Mesenchymal stem cell (in vitro differentiated cells and primary cell): ENCODE data around the gene FCHO1.

Experiments used
- DNase-seq: peaks from one replicate; pipeline ENCODE4 v3.0.0-alpha.2; 2013
- H2AFZ ChIP-seq: one replicate; pipeline ENCODE4 v1.6.1; 2013; ENCODE audit warnings: low read depth, mild to moderate bottlenecking, control low read depth, inconsistent platforms, low read length, moderate library complexity
- H2AK5ac ChIP-seq: 2 replicates; pipeline ENCODE4 v1.6.1; 2013; ENCODE audit warnings: low read length, moderate library complexity, mild to moderate bottlenecking, inconsistent platforms; ENCODE audit not compliant: severe bottlenecking
- H2BK120ac ChIP-seq: one replicate; pipeline ENCODE4 v1.6.1; 2013; ENCODE audit warnings: low read depth, mild to moderate bottlenecking, inconsistent platforms, low read length, moderate library complexity
- H2BK12ac ChIP-seq, 2 experiments: one replicate each; pipeline ENCODE4 v1.6.1; 2013; ENCODE audit warnings: inconsistent platforms in 2 of 2, low read length in 2 of 2, mild to moderate bottlenecking in 2 of 2, moderate library complexity in 2 of 2, control low read depth in 1 of 2
- H2BK15ac ChIP-seq: one replicate; pipeline ENCODE4 v1.6.1; 2013; ENCODE audit warnings: mild to moderate bottlenecking, low read depth, inconsistent platforms; ENCODE audit not compliant: poor library complexity, severe bottlenecking
- H2BK5ac ChIP-seq: 2 replicates; pipeline ENCODE4 v1.6.1; 2013; ENCODE audit warnings: low read depth, mild to moderate bottlenecking, low read length, control low read depth, inconsistent platforms; ENCODE audit not compliant: poor library complexity, severe bottlenecking
- H3K14ac ChIP-seq, 2 experiments: one replicate each; pipeline ENCODE4 v1.6.1; 2013; ENCODE audit warnings: inconsistent platforms in 2 of 2, low read length in 2 of 2, control low read depth in 1 of 2, mild to moderate bottlenecking in 1 of 2, moderate library complexity in 1 of 2
- H3K18ac ChIP-seq, 2 experiments: one replicate each; pipeline ENCODE4 v1.6.1; 2013; ENCODE audit warnings: inconsistent platforms in 2 of 2, low read length in 2 of 2, control low read depth in 1 of 2, low read depth in 1 of 2, mild to moderate bottlenecking in 1 of 2
- H3K23ac ChIP-seq, 2 experiments: one replicate each; pipeline ENCODE4 v1.6.1; 2013; ENCODE audit warnings: inconsistent platforms in 2 of 2, low read length in 2 of 2, mild to moderate bottlenecking in 2 of 2, moderate library complexity in 2 of 2, control low read depth in 1 of 2
- H3K27ac ChIP-seq: 2 replicates; pipeline ENCODE4 v1.5.1; 2013; ENCODE audit warnings: mild to moderate bottlenecking, moderate library complexity, low read length, control low read depth, inconsistent platforms; ENCODE audit not compliant: poor library complexity, severe bottlenecking
- H3K27me3 ChIP-seq, 2 experiments: 2 replicates each; pipeline versions ENCODE4 v1.6.1 to v1.7.0; 2013; ENCODE audit warnings: low read length in 2 of 2, mild to moderate bottlenecking in 2 of 2, moderate library complexity in 2 of 2, control low read depth in 1 of 2, inconsistent platforms in 1 of 2; ENCODE audit not compliant: control insufficient read depth in 1 of 2, insufficient read depth in 1 of 2
- H3K36me3 ChIP-seq, 2 experiments: 2 replicates each; pipeline versions ENCODE4 v1.6.1 to v1.7.0; 2013; ENCODE audit warnings: low read length in 2 of 2, control low read depth in 1 of 2, inconsistent platforms in 1 of 2, low read depth in 1 of 2, mild to moderate bottlenecking in 1 of 2; ENCODE audit not compliant: insufficient read depth in 2 of 2, control insufficient read depth in 1 of 2
- H3K4ac ChIP-seq, 2 experiments: one replicate each; pipeline ENCODE4 v1.6.1; 2013; ENCODE audit warnings: inconsistent platforms in 2 of 2, low read length in 2 of 2, mild to moderate bottlenecking in 2 of 2, moderate library complexity in 2 of 2, control low read depth in 1 of 2, low read depth in 1 of 2
- H3K4me1 ChIP-seq: 2 replicates; pipeline ENCODE4 v1.6.1; 2013; ENCODE audit warnings: low read depth, low read length, control low read depth; ENCODE audit not compliant: control insufficient read depth, insufficient read depth
- H3K4me2 ChIP-seq: 2 replicates; pipeline ENCODE4 v1.6.1; 2013; ENCODE audit warnings: low read length, mild to moderate bottlenecking, inconsistent platforms; ENCODE audit not compliant: poor library complexity, severe bottlenecking
- H3K4me3 ChIP-seq, 2 experiments: 2 replicates each; pipeline versions ENCODE4 v1.5.1 to v1.7.0; 2013; ENCODE audit warnings: low read length in 2 of 2, mild to moderate bottlenecking in 2 of 2, control low read depth in 1 of 2, low read depth in 1 of 2; ENCODE audit not compliant: insufficient read depth in 1 of 2
- H3K79me1 ChIP-seq: replicated peaks from 2 replicates; pipeline ENCODE4 v1.6.1; 2013; ENCODE audit warnings: mild to moderate bottlenecking, control low read depth, low read length, inconsistent platforms; ENCODE audit not compliant: poor library complexity, severe bottlenecking
- H3K9ac ChIP-seq: 2 replicates; pipeline ENCODE4 v1.7.0; 2013; ENCODE audit warnings: mild to moderate bottlenecking, low read length, moderate library complexity
- H3K9me3 ChIP-seq: 2 replicates; pipeline ENCODE4 v1.7.0; 2013; ENCODE audit warnings: mild to moderate bottlenecking, low read length; ENCODE audit not compliant: control insufficient read depth
- H4K8ac ChIP-seq: one replicate; pipeline ENCODE4 v1.6.1; 2013; ENCODE audit warnings: inconsistent platforms, mild to moderate bottlenecking, low read length, moderate library complexity
- H4K91ac ChIP-seq: one replicate; pipeline ENCODE4 v1.6.1; 2013; ENCODE audit warnings: mild to moderate bottlenecking, low read length, inconsistent platforms
- WGBS: methylation state at CpG from one replicate; pipeline ENCODE4 v1.1.7; 2013; ENCODE audit warnings: mixed read lengths; 5-methylcytosine and 5-hydroxymethylcytosine counted together

The FCHO1 gene

GRCh38 chr19:17726964-17727773 is 24.1 kb upstream of the FCHO1 start:
- H3K79me1 ChIP-seq = peaks cover 62% of the 10 kb centered on the region
- no peaks in the 10 kb centered on the region for H3K4me1 ChIP-seq
- H4K8ac ChIP-seq = no peak overlapping the region
- WGBS = 95% methylated on average over 62 of the region's 62 CpGs
- H3K23ac ChIP-seq = no peak overlapping the region
- no peak overlapping the region for H2BK120ac ChIP-seq
- H3K4me2 ChIP-seq = no peak overlapping the region
- no peaks in the 10 kb centered on the region for H3K27me3 ChIP-seq
- no peak overlapping the region for H3K27ac ChIP-seq
- H3K36me3 ChIP-seq = peaks cover 73 to 79% of the 10 kb centered on the region in 2 experiments
- no peaks in the 10 kb centered on the region for H3K9me3 ChIP-seq
- no peak overlapping the region for H3K18ac ChIP-seq
- no peak overlapping the region for H2BK5ac ChIP-seq
- H2BK12ac ChIP-seq = no peak overlapping the region
- H2AFZ ChIP-seq = no peak overlapping the region
- no peak overlapping the region for H2BK15ac ChIP-seq
- no peak for DNase-seq
- H3K4me3 ChIP-seq = no peak overlapping the region
- H3K9ac ChIP-seq = no peak overlapping the region
- no peak overlapping the region for H3K14ac ChIP-seq
- no peak overlapping the region for H4K91ac ChIP-seq
- no peak overlapping the region for H2AK5ac ChIP-seq
- H3K4ac ChIP-seq = no peak overlapping the region

GRCh38 chr19:17727843-17728242 is 23.4 kb upstream of the FCHO1 start:
- 98% methylated on average over 19 of the region's 19 CpGs for WGBS
- no peak overlapping the region for H2BK120ac ChIP-seq

GRCh38 chr19:17733127-17733526 is 18.1 kb upstream of the FCHO1 start:
- Histone ChIP-seq H2AFZ (no peak overlapping the region), H4K8ac (no peak overlapping the region), H3K4me2 (no peak overlapping the region), H3K14ac (peak overlapping the region in 1 of 2 experiments; percentile 57), H3K36me3 (peaks cover 62 to 72% of the 10 kb centered on the region in 2 experiments), H3K27me3 (no peaks in the 10 kb centered on the region), H3K4me1 (peaks cover 7% of the 10 kb centered on the region), H3K27ac (no peak overlapping the region), H2BK120ac (no peak overlapping the region), H3K18ac (no peak overlapping the region), H2BK12ac (no peak overlapping the region), H3K23ac (no peak overlapping the region), H4K91ac (peak overlapping the region; percentile 58), H2BK15ac (no peak overlapping the region), H3K4ac (no peak overlapping the region), H3K79me1 (peaks cover 42% of the 10 kb centered on the region), H3K9ac (no peak overlapping the region), H2AK5ac (no peak overlapping the region), H3K4me3 (no peak overlapping the region), H3K9me3 (no peaks in the 10 kb centered on the region), H2BK5ac (no peak overlapping the region)
- WGBS = 98% methylated on average over 21 of the region's 22 CpGs
- DNase-seq = no peak

More at GRCh38 chr19:17727843-17728242, 23.4 kb upstream of the FCHO1 start:
- Histone ChIP-seq H4K91ac (no peak overlapping the region), H2AFZ (no peak overlapping the region), H2BK12ac (no peak overlapping the region), H3K79me1 (peaks cover 64% of the 10 kb centered on the region), H2BK15ac (no peak overlapping the region), H3K4ac (no peak overlapping the region), H3K27ac (no peak overlapping the region), H3K9me3 (no peaks in the 10 kb centered on the region), H3K14ac (no peak overlapping the region), H2BK5ac (no peak overlapping the region), H3K9ac (no peak overlapping the region), H3K4me1 (peaks cover 1% of the 10 kb centered on the region), H3K4me2 (no peak overlapping the region), H3K27me3 (no peaks in the 10 kb centered on the region), H3K23ac (no peak overlapping the region), H3K4me3 (no peak overlapping the region), H3K36me3 (peaks cover 73 to 82% of the 10 kb centered on the region in 2 experiments), H3K18ac (no peak overlapping the region), H2AK5ac (no peak overlapping the region), H4K8ac (no peak overlapping the region)
- DNase-seq = no peak

- Histone ChIP-seq H3K9ac (no peak overlapping the region), H2AK5ac (no peak overlapping the region), H3K36me3 (peaks cover 59 to 62% of the 10 kb centered on the region in 2 experiments), H3K9me3 (no peaks in the 10 kb centered on the region), H2BK12ac (no peak overlapping the region), H3K4me1 (peaks cover 8% of the 10 kb centered on the region), H4K8ac (no peak overlapping the region), H2BK120ac (no peak overlapping the region), H3K79me1 (peaks cover 36% of the 10 kb centered on the region), H3K4ac (no peak overlapping the region), H3K4me2 (no peak overlapping the region), H3K23ac (peak overlapping the region in 1 of 2 experiments; percentile 27), H2BK15ac (no peak overlapping the region), H4K91ac (no peak overlapping the region), H3K4me3 (no peak overlapping the region), H3K18ac (no peak overlapping the region), H3K27ac (no peak overlapping the region), H3K27me3 (no peaks in the 10 kb centered on the region), H2AFZ (no peak overlapping the region), H2BK5ac (no peak overlapping the region), H3K14ac (no peak overlapping the region)
- WGBS = 98% methylated on average over 16 of the region's 16 CpGs
- DNase-seq = no peak
Measured at GRCh38 chr19:17734146-17734545, 17.1 kb upstream of the FCHO1 start.
